Mesendoderm (in vitro differentiated cells): ENCODE data around the gene LENEP.

Experiments used
- DNase-seq: peaks from one replicate; pipeline ENCODE4 v3.0.0; 2013
- H2AK5ac ChIP-seq: 2 replicates; pipeline ENCODE4 v1.6.1; 2013; ENCODE audit warnings: low read length, inconsistent platforms
- H2BK120ac ChIP-seq: 2 replicates; pipeline ENCODE4 v1.6.1; 2013; ENCODE audit warnings: low read depth, mild to moderate bottlenecking, low read length, moderate library complexity, mixed read lengths
- H2BK15ac ChIP-seq: replicated peaks from 2 replicates; pipeline ENCODE4 v1.6.1; 2013; ENCODE audit warnings: low read depth, mild to moderate bottlenecking, moderate library complexity
- H2BK5ac ChIP-seq: 2 replicates; pipeline ENCODE4 v1.6.1; 2013; ENCODE audit warnings: low read length, inconsistent platforms
- H3K18ac ChIP-seq: 2 replicates; pipeline ENCODE4 v1.6.1; 2013; ENCODE audit warnings: mild to moderate bottlenecking, low read length, mixed read lengths
- H3K23ac ChIP-seq: one replicate; pipeline ENCODE4 v1.6.1; 2013; ENCODE audit warnings: low read length
- H3K27ac ChIP-seq: 2 replicates; pipeline ENCODE4 v1.5.1; 2013; ENCODE audit warnings: low read depth, mild to moderate bottlenecking, inconsistent platforms, low read length, moderate library complexity
- H3K27me3 ChIP-seq: 2 replicates; pipeline ENCODE4 v1.6.1; 2013; ENCODE audit warnings: low read length, control low read depth, mild to moderate bottlenecking, inconsistent platforms; ENCODE audit not compliant: insufficient read depth, poor library complexity
- H3K36me3 ChIP-seq: 2 replicates; pipeline ENCODE4 v1.6.1; 2013; ENCODE audit warnings: low read length, inconsistent platforms; ENCODE audit not compliant: control insufficient read depth, insufficient read depth
- H3K4ac ChIP-seq: one replicate; pipeline ENCODE4 v1.6.1; 2013; ENCODE audit warnings: low read depth, mild to moderate bottlenecking, low read length, moderate library complexity
- H3K4me1 ChIP-seq: 2 replicates; pipeline ENCODE4 v1.6.1; 2013; ENCODE audit warnings: low read depth, low read length, inconsistent platforms; ENCODE audit not compliant: control insufficient read depth
- H3K4me2 ChIP-seq: 2 replicates; pipeline ENCODE4 v1.6.1; 2013; ENCODE audit warnings: low read length
- H3K4me3 ChIP-seq: 2 replicates; pipeline ENCODE4 v1.5.1; 2013; ENCODE audit warnings: mild to moderate bottlenecking, low read length
- H3K56ac ChIP-seq: one replicate; pipeline ENCODE4 v1.6.1; 2013; ENCODE audit warnings: low read length
- H3K79me1 ChIP-seq: 2 replicates; pipeline ENCODE4 v1.6.1; 2013; ENCODE audit warnings: low read length, inconsistent platforms
- H3K79me2 ChIP-seq: 2 replicates; pipeline ENCODE4 v1.6.1; 2013; ENCODE audit warnings: mild to moderate bottlenecking, low read length; ENCODE audit not compliant: control insufficient read depth, insufficient read depth
- H3K9ac ChIP-seq: 2 replicates; pipeline ENCODE4 v1.6.1; 2013; ENCODE audit warnings: low read length, inconsistent platforms
- H4K5ac ChIP-seq: one replicate; pipeline ENCODE4 v1.6.1; 2013; ENCODE audit warnings: low read length
- H4K8ac ChIP-seq: one replicate; pipeline ENCODE4 v1.6.1; 2013; ENCODE audit warnings: low read depth, mild to moderate bottlenecking, control low read depth, low read length, moderate library complexity
- WGBS: extraction: QIAGEN DNeasy Blood & Tissue Kit; methylation state at CpG from one replicate; pipeline ENCODE4 v1.1.7; 2013; ENCODE audit warnings: low lambda C conversion rate, missing lambda C conversion rate; ENCODE audit not compliant: insufficient coverage; ENCODE audit errors: extremely low coverage; 5-methylcytosine and 5-hydroxymethylcytosine counted together

The LENEP gene

DNA sequence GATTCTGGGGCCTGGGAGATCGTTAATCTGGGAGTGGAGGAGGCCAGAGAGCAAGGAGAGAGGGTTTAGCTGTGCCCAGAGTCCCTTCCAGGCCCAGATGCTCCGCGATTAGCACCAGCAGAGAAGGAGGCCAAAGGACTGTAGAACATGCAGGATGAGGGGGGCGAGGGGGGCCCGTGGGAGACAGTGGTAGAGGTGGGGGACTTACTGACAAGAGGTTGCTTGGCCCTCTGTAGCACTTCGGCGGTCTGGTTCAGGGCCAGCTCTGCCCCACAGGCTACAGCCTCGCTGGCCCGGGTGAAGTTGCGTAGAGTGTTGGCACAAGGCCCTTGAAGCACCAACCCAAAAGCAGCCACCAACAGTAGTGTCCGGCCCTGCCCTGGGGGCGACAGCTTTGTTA is 39.5 kb downstream of the LENEP start:
- H3K4me1 ChIP-seq, result no peaks in the 10 kb centered on the region
- no peaks in the 10 kb centered on the region for H3K27me3 ChIP-seq
- H3K27ac ChIP-seq, result no peak overlapping the region
- no peak overlapping the region for H2BK120ac ChIP-seq
- H3K18ac ChIP-seq, result no peak overlapping the region
- no peak overlapping the region for H3K4me2 ChIP-seq
- WGBS, result no CpG with 5 or more reads among the region's 12 CpGs
- H3K79me2 ChIP-seq, result no peaks in the 10 kb centered on the region
- no peak overlapping the region for H2BK15ac ChIP-seq
- H3K36me3 ChIP-seq, result no peaks in the 10 kb centered on the region
- no peak overlapping the region for H4K5ac ChIP-seq
- H3K9ac ChIP-seq, result no peak overlapping the region
- no peak overlapping the region for H2AK5ac ChIP-seq
- H3K4ac ChIP-seq, result no peak overlapping the region
- no peak overlapping the region for H4K8ac ChIP-seq
- no peak overlapping the region for H3K4me3 ChIP-seq
- H3K79me1 ChIP-seq, result no peaks in the 10 kb centered on the region
- no peak overlapping the region for H2BK5ac ChIP-seq
- no peak for DNase-seq
- H3K56ac ChIP-seq, result no peak overlapping the region
- no peak overlapping the region for H3K23ac ChIP-seq

DNA sequence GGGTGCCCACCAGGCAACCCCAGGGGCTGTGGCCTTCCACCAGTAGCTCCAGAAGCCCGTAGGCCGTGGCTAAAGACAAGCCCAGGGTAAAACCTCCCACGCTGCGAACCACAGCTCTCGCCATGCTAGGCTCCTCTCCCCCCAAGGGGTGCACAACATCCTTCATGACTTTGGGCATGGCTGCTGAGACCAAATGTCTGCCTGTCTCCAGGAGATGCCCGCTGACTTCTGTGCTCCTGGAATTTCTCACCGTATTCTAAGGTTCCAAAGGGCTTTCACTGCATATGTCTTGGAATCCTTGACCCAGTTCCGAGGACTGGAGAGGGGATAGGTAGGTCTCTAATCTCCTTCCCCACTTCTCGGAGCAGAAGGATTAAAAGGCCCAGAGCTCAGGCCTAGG is 40.1 kb downstream of the LENEP start, which contains the start of the genes DCST1 and DCST2:
Gene DCST1, plus strand, starts transcription at position 301 of the 400 bp plus-strand sequence. CDS start 213 bp downstream, outside the sequence.
Gene DCST2, minus strand, starts transcription at position 258 of the 400 bp plus-strand sequence. Its CDS starts 80 bp downstream, at position 178.
- no peaks in the 10 kb centered on the region for H3K4me1 ChIP-seq
- H3K4me3 ChIP-seq, result no peak within 1 kb of the TSS
- no CpG with 5 or more reads among the region's 9 CpGs for WGBS
- H3K79me2 ChIP-seq, result no peaks in the 10 kb centered on the region
- no peak within 1 kb of the TSS for H2BK5ac ChIP-seq
- no peak for DNase-seq
- no peak within 1 kb of the TSS for H2BK120ac ChIP-seq
- no peak within 1 kb of the TSS for H3K27ac ChIP-seq
- no peak within 1 kb of the TSS for H3K56ac ChIP-seq
- no peak within 1 kb of the TSS for H4K8ac ChIP-seq
- peak within 1 kb of the TSS; percentile 57 for H3K23ac ChIP-seq
- no peaks in the 10 kb centered on the region for H3K36me3 ChIP-seq
- no peak within 1 kb of the TSS for H4K5ac ChIP-seq
- no peak within 1 kb of the TSS for H3K9ac ChIP-seq
- H3K4ac ChIP-seq, result no peak within 1 kb of the TSS
- no peaks in the 10 kb centered on the region for H3K79me1 ChIP-seq
- no peak within 1 kb of the TSS for H2BK15ac ChIP-seq
- H3K27me3 ChIP-seq, result no peaks in the 10 kb centered on the region
- H3K4me2 ChIP-seq, result no peak within 1 kb of the TSS
- H2AK5ac ChIP-seq, result no peak within 1 kb of the TSS
- no peak within 1 kb of the TSS for H3K18ac ChIP-seq

- Histone ChIP-seq H3K36me3 (no peaks in the 10 kb centered on the region), H2BK120ac (no peak overlapping the region), H3K79me2 (no peaks in the 10 kb centered on the region), H4K5ac (no peak overlapping the region), H2AK5ac (no peak overlapping the region), H3K4ac (no peak overlapping the region), H2BK15ac (no peak overlapping the region), H4K8ac (no peak overlapping the region), H2BK5ac (no peak overlapping the region), H3K56ac (no peak overlapping the region), H3K27ac (no peak overlapping the region), H3K18ac (no peak overlapping the region), H3K27me3 (no peaks in the 10 kb centered on the region), H3K4me1 (no peaks in the 10 kb centered on the region), H3K79me1 (no peaks in the 10 kb centered on the region), H3K4me3 (no peak overlapping the region), H3K9ac (no peak overlapping the region), H3K4me2 (no peak overlapping the region), H3K23ac (peak overlapping the region; percentile 57)
- no CpG with 5 or more reads among the region's 20 CpGs for WGBS
- no peak for DNase-seq
Measured at GRCh38 chr1:155034318-155035208, 41.2 kb downstream of the LENEP start.

DNA sequence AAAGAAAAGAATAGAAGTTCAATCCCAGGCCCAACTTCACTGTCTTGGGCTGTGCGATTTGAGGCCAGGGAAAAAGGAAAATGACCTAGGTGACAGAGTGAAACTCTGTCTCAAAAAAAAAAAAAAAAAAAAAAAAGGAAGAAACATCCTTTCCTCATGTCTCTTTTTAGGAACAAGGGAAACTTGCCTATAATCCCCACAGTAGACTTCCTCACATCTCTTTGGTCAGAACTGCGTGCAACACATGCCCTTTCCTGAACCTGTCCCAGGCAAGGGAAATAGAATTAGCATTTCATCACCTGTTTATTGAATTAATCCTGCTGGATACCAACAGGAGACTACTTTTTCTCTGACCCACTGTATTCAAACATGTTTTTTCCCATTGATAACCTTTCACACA is 42.5 kb downstream of the LENEP start:
- H3K4me3 ChIP-seq, result no peak overlapping the region
- H3K18ac ChIP-seq, result no peak overlapping the region
- H3K36me3 ChIP-seq, result no peaks in the 10 kb centered on the region
- H3K9ac ChIP-seq, result no peak overlapping the region
- no peak overlapping the region for H3K4ac ChIP-seq
- H3K27me3 ChIP-seq, result no peaks in the 10 kb centered on the region
- no peak for DNase-seq
- no CpG with 5 or more reads among the region's 2 CpGs for WGBS
- no peak overlapping the region for H2BK15ac ChIP-seq
- no peak overlapping the region for H2BK5ac ChIP-seq
- H3K79me1 ChIP-seq, result no peaks in the 10 kb centered on the region
- H3K79me2 ChIP-seq, result no peaks in the 10 kb centered on the region
- no peak overlapping the region for H2AK5ac ChIP-seq
- no peaks in the 10 kb centered on the region for H3K4me1 ChIP-seq
- no peak overlapping the region for H4K5ac ChIP-seq
- no peak overlapping the region for H3K56ac ChIP-seq
- no peak overlapping the region for H3K27ac ChIP-seq
- no peak overlapping the region for H3K23ac ChIP-seq
- no peak overlapping the region for H2BK120ac ChIP-seq
- no peak overlapping the region for H3K4me2 ChIP-seq
- H4K8ac ChIP-seq, result no peak overlapping the region

GRCh38 chr1:155037043-155037442 is 43.7 kb downstream of the LENEP start:
- no CpG with 5 or more reads among the region's 3 CpGs for WGBS
- Histone ChIP-seq H4K8ac (no peak overlapping the region), H3K79me1 (no peaks in the 10 kb centered on the region), H2AK5ac (no peak overlapping the region), H3K27ac (no peak overlapping the region), H3K4me1 (no peaks in the 10 kb centered on the region), H2BK15ac (no peak overlapping the region), H3K56ac (no peak overlapping the region), H2BK5ac (no peak overlapping the region), H3K4me2 (no peak overlapping the region), H3K18ac (no peak overlapping the region), H3K9ac (no peak overlapping the region), H3K23ac (no peak overlapping the region), H2BK120ac (no peak overlapping the region), H3K79me2 (no peaks in the 10 kb centered on the region), H3K4me3 (no peak overlapping the region), H3K4ac (no peak overlapping the region), H3K36me3 (no peaks in the 10 kb centered on the region), H4K5ac (no peak overlapping the region), H3K27me3 (no peaks in the 10 kb centered on the region)
- DNase-seq, result no peak
